Liver (tissue), 9 donors: ENCODE results near the gene DPP7. TPM values are rescaled to one million over a fixed set of nuclear protein-coding genes. Genes with fewer than 3 reads are reported as not detected.

Experiments used
- DNase-seq: peaks from one replicate; pipeline ENCODE4 v3.0.0-alpha.2; 2017; ENCODE audit warnings: low spot score
- H3K27ac ChIP-seq, 2 donors: one replicate each; pipeline ENCODE4 v1.7.0; 2013; ENCODE audit warnings: inconsistent platforms in 2 of 2, low read length in 2 of 2, control low read depth in 1 of 2, low read depth in 1 of 2, mild to moderate bottlenecking in 1 of 2
- H3K27me3 ChIP-seq, 4 donors: one replicate each; pipeline versions ENCODE4 v1.6.1 to v1.7.0; 2013; ENCODE audit warnings: low read length in 3 of 4, inconsistent platforms in 1 of 4, mild to moderate bottlenecking in 1 of 4, moderate library complexity in 1 of 4; ENCODE audit not compliant: control insufficient read depth in 4 of 4, insufficient read depth in 4 of 4
- H3K36me3 ChIP-seq, 4 donors: one replicate each; pipeline versions ENCODE4 v1.6.1 to v1.7.0; 2013; ENCODE audit warnings: low read length in 3 of 4, mild to moderate bottlenecking in 3 of 4, low read depth in 1 of 4, moderate library complexity in 1 of 4; ENCODE audit not compliant: control insufficient read depth in 4 of 4, insufficient read depth in 3 of 4
- H3K4me1 ChIP-seq, 4 donors: one replicate each; pipeline versions ENCODE4 v1.6.1 to v1.7.0; 2013; ENCODE audit warnings: low read length in 3 of 4, mild to moderate bottlenecking in 3 of 4, moderate library complexity in 1 of 4; ENCODE audit not compliant: control insufficient read depth in 4 of 4, insufficient read depth in 4 of 4
- H3K4me3 ChIP-seq, 3 donors: one replicate each; pipeline versions ENCODE4 v1.6.1 to v1.7.0; 2013; ENCODE audit warnings: low read length in 3 of 3, control low read depth in 1 of 3, low read depth in 1 of 3, mild to moderate bottlenecking in 1 of 3
- H3K9ac ChIP-seq, 2 donors: one replicate each; pipeline ENCODE4 v1.7.0; 2013; ENCODE audit warnings: low read length in 2 of 2, mild to moderate bottlenecking in 2 of 2, moderate library complexity in 2 of 2, control low read depth in 1 of 2, low read depth in 1 of 2
- H3K9me3 ChIP-seq, 4 donors: one replicate each; pipeline versions ENCODE4 v1.6.1 to v1.7.0; 2013; ENCODE audit warnings: low read length in 3 of 4; ENCODE audit not compliant: control insufficient read depth in 4 of 4
- CTCF ChIP-seq: fragments of 150-350 bp; IDR thresholded peaks from 2 replicates; pipeline ENCODE4 v1.5.1; 2017; ENCODE audit warnings: improper control_type of control experiment, low read depth, low read length; ENCODE audit not compliant: missing input control
- EGR1 ChIP-seq, 2 donors: IDR thresholded peaks; 2 replicates each; pipeline ENCODE4 v1.6.1; 2016 to 2018; ENCODE audit warnings: antibody characterized with exemption in 2 of 2, low read depth in 2 of 2
- GABPA ChIP-seq, 2 donors: IDR thresholded peaks in 1 of 2; conservative IDR thresholded peaks in 1 of 2; 2 replicates each; pipeline ENCODE4 v1.6.1; 2016; ENCODE audit warnings: antibody characterized with exemption in 2 of 2, mild to moderate bottlenecking in 1 of 2, moderate library complexity in 1 of 2
- HNF4A ChIP-seq, 2 donors: conservative IDR thresholded peaks; 2 replicates each; pipeline ENCODE4 v1.6.1; 2016; ENCODE audit warnings: antibody characterized with exemption in 2 of 2, mild to moderate bottlenecking in 2 of 2
- HNF4G ChIP-seq: IDR thresholded peaks from 2 replicates; pipeline ENCODE4 v1.6.1; 2016; ENCODE audit warnings: antibody characterized with exemption
- JUND ChIP-seq, 2 donors: IDR thresholded peaks; 2 replicates each; pipeline ENCODE4 v1.6.1; 2016; ENCODE audit warnings: antibody characterized with exemption in 2 of 2
- RAD21 ChIP-seq, 2 donors: IDR thresholded peaks; 2 replicates each; pipeline ENCODE4 v1.6.1; 2016; ENCODE audit warnings: antibody characterized with exemption in 2 of 2, mild to moderate bottlenecking in 2 of 2
- REST ChIP-seq: IDR thresholded peaks from 2 replicates; pipeline ENCODE4 v1.6.1; 2016; ENCODE audit warnings: antibody characterized with exemption, mild to moderate bottlenecking
- RXRA ChIP-seq, 2 donors: IDR thresholded peaks; 2 replicates each; pipeline ENCODE4 v1.6.1; 2017 to 2018; ENCODE audit warnings: antibody characterized with exemption in 2 of 2, mild to moderate bottlenecking in 1 of 2
- SP1 ChIP-seq: IDR thresholded peaks from 2 replicates; pipeline ENCODE4 v1.6.1; 2018; ENCODE audit warnings: antibody characterized with exemption, mild to moderate bottlenecking
- TAF1 ChIP-seq: conservative IDR thresholded peaks from 2 replicates; pipeline ENCODE4 v1.6.1; 2016; ENCODE audit warnings: antibody characterized with exemption, mild to moderate bottlenecking
- WGBS: extraction: QIAGEN DNeasy Blood & Tissue Kit; methylation state at CpG from one replicate; pipeline ENCODE4 v1.1.7; 2013; 5-methylcytosine and 5-hydroxymethylcytosine counted together
- polyA plus RNA-seq, 2 donors: library from polyadenylated mRNA; stranded (reverse) in 1 of 2; unstranded in 1 of 2; fragments of 200-250 nt in 1 of 2; fragments of >200 nt in 1 of 2; fragmentation: Nextera tagmentation in 1 of 2; extraction: Ambion mirVana in 1 of 2; gene quantifications; one replicate each; pipeline versions ENCODE4 v1.2.1 to v1.2.3, GENCODE V29; 2013 to 2015
- total RNA-seq, 2 donors: library from RNA; depleted of rRNA; stranded (reverse); fragments of >200 nt; gene quantifications; one replicate each; pipeline ENCODE4 v1.2.3, GENCODE V29; 2014
- TF ChIP-seq, protein P1 (sequence below): IDR thresholded peaks from 2 replicates; pipeline ENCODE4 v1.6.1; 2016; ENCODE audit warnings: antibody characterized with exemption
- TF ChIP-seq, protein P2 (sequence below): IDR thresholded peaks from 2 replicates; pipeline ENCODE4 v1.6.1; 2016; ENCODE audit warnings: antibody characterized with exemption
- donor health status: healthy.
- donor health status: healthy.
- donor health status: healthy.
- donor health status: healthy.
- donor health status: healthy.

Gene DPP7
- total and polyA plus RNA-seq, 4 donors = 25.0 to 71.1 (median 50.7) TPM

- TF ChIP-seq GABPA (IDR thresholded peaks at IDR 0.05 in 1 of 2, conservative IDR thresholded peaks at IDR 0.05 in 1 of 2) = no peak
- no peak for TF ChIP-seq HNF4A (conservative IDR thresholded peaks at IDR 0.05)
- no peak for TF ChIP-seq RXRA (IDR thresholded peaks at IDR 0.05)
- TF ChIP-seq, protein P1, sequence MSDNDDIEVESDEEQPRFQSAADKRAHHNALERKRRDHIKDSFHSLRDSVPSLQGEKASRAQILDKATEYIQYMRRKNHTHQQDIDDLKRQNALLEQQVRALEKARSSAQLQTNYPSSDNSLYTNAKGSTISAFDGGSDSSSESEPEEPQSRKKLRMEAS = no peak
These were observed 35.5 kb upstream of the DPP7 start (continued) for GRCh38 chr9:137149942-137150616.

GRCh38 chr9:137149363-137149762, 34.8 kb upstream of the DPP7 start:
- Histone ChIP-seq H3K4me1 (no peaks in the 10 kb centered on the region), H3K36me3 (no peaks in the 10 kb centered on the region), H3K9me3 (no peaks in the 10 kb centered on the region), H3K27ac (no peak overlapping the region), H3K9ac (no peak overlapping the region), H3K4me3 (no peak overlapping the region), H3K27me3 (peaks cover 0 to 5% (median 3%) of the 10 kb centered on the region in 4 donors)
- DNase-seq = no peak
- 79% methylated on average over 5 of the region's 5 CpGs for WGBS
- TF ChIP-seq RXRA (IDR thresholded peaks at IDR 0.05) (no peak), HNF4G (no peak), JUND (IDR thresholded peaks at IDR 0.05) (no peak), RAD21 (IDR thresholded peaks at IDR 0.05) (no peak), SP1 (no peak), CTCF (no peak), EGR1 (IDR thresholded peaks at IDR 0.05; ENCODE audit: low read depth in 2 of 2) (no peak), TAF1 (no peak), REST (no peak), GABPA (IDR thresholded peaks at IDR 0.05 in 1 of 2, conservative IDR thresholded peaks at IDR 0.05 in 1 of 2) (no peak)
- TF ChIP-seq, protein P2, sequence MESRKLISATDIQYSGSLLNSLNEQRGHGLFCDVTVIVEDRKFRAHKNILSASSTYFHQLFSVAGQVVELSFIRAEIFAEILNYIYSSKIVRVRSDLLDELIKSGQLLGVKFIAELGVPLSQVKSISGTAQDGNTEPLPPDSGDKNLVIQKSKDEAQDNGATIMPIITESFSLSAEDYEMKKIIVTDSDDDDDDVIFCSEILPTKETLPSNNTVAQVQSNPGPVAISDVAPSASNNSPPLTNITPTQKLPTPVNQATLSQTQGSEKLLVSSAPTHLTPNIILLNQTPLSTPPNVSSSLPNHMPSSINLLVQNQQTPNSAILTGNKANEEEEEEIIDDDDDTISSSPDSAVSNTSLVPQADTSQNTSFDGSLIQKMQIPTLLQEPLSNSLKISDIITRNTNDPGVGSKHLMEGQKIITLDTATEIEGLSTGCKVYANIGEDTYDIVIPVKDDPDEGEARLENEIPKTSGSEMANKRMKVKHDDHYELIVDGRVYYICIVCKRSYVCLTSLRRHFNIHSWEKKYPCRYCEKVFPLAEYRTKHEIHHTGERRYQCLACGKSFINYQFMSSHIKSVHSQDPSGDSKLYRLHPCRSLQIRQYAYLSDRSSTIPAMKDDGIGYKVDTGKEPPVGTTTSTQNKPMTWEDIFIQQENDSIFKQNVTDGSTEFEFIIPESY = no peak
